ENCODE measurements around the gene DDX25.

The DDX25 gene

GRCh38 chr11:125952559-125952958, 48.3 kb downstream of the DDX25 start:
- DNase-seq (ENCODE audit: low read depth) = no peak
- TF ChIP-seq CTCF (conservative IDR thresholded peaks at IDR 0.05; ENCODE audit: low read depth, low read length) = no peak

GRCh38 chr11:125952973-125953372, 48.7 kb downstream of the DDX25 start:
- no peak for DNase-seq (ENCODE audit: low read depth)
- TF ChIP-seq CTCF (conservative IDR thresholded peaks at IDR 0.05; ENCODE audit: low read depth, low read length) = no peak
- no peak overlapping the region for H3K4me3 ChIP-seq (ENCODE audit: low read length)

More at GRCh38 chr11:125952559-125952958, 48.3 kb downstream of the DDX25 start:
- H3K4me3 ChIP-seq (ENCODE audit: low read length) = no peak overlapping the region

GRCh38 chr11:125953401-125953935, 49.2 kb downstream of the DDX25 start:
- no peak for TF ChIP-seq CTCF (conservative IDR thresholded peaks at IDR 0.05; ENCODE audit: low read depth, low read length)
- H3K4me3 ChIP-seq (ENCODE audit: low read length) = no peak overlapping the region
- no peak for DNase-seq (ENCODE audit: low read depth)

GRCh38 chr11:125954123-125954944, 50.0 kb downstream of the DDX25 start:
- no peak overlapping the region for H3K4me3 ChIP-seq (ENCODE audit: low read length)
- DNase-seq (ENCODE audit: low read depth) = no peak
- TF ChIP-seq CTCF (conservative IDR thresholded peaks at IDR 0.05; ENCODE audit: low read depth, low read length) = no peak

- no peak overlapping the region for H3K4me3 ChIP-seq (ENCODE audit: low read length)
- no peak for TF ChIP-seq CTCF (conservative IDR thresholded peaks at IDR 0.05; ENCODE audit: low read depth, low read length)
Measured at GRCh38 chr11:125954945-125955640, 50.8 kb downstream of the DDX25 start.

GRCh38 chr11:125955856-125956255, 51.5 kb downstream of the DDX25 start:
- H3K4me3 ChIP-seq (ENCODE audit: low read length) = no peak overlapping the region
- TF ChIP-seq CTCF (conservative IDR thresholded peaks at IDR 0.05; ENCODE audit: low read depth, low read length) = no peak
- DNase-seq (ENCODE audit: low read depth) = no peak

More at GRCh38 chr11:125954945-125955640, 50.8 kb downstream of the DDX25 start:
- no peak for DNase-seq (ENCODE audit: low read depth)
